Measurements from ENCODE around the gene LRRC75A. TPM values are rescaled to one million over a fixed set of nuclear protein-coding genes. Genes with fewer than 3 reads are reported as not detected.

LRRC75A gene
- total and polyA plus RNA-seq, 2 of the 13 experiments (the other 11 are each of a cell fraction or from before 2014, with no cell fraction given) = 0.03 TPM; not detected in 1

GRCh38 chr17:16418685-16419068 is 73.3 kb downstream of the LRRC75A start (continued):
- TF ChIP-seq, protein P1, sequence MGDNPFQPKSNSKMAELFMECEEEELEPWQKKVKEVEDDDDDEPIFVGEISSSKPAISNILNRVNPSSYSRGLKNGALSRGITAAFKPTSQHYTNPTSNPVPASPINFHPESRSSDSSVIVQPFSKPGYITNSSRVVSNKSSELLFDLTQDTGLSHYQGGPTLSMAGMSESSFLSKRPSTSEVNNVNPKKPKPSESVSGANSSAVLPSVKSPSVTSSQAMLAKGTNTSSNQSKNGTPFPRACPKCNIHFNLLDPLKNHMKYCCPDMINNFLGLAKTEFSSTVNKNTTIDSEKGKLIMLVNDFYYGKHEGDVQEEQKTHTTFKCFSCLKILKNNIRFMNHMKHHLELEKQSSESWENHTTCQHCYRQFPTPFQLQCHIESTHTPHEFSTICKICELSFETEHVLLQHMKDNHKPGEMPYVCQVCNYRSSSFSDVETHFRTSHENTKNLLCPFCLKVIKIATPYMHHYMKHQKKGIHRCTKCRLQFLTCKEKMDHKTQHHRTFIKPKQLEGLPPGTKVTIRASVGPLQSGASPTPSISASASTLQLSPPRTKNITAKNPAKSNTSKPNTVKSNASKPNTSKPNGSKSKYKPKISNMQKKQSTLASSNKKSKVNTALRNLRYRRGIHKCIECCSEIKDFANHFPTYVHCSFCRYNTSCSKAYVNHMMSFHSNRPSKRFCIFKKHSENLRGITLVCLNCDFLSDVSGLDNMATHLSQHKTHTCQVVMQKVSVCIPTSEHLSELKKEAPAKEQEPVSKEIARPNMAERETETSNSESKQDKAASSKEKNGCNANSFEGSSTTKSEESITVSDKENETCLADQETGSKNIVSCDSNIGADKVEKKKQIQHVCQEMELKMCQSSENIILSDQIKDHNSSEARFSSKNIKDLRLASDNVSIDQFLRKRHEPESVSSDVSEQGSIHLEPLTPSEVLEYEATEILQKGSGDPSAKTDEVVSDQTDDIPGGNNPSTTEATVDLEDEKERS (CRISPR knock-in tag; IDR thresholded peaks at IDR 0.05) = no peak
- TF ChIP-seq PBX3 (CRISPR knock-in tag; IDR thresholded peaks at IDR 0.05; ENCODE audit: borderline replicate concordance) (no peak), ZNF687 (CRISPR knock-in tag; IDR thresholded peaks at IDR 0.05) (peak; percentile 14; the same call in 1 of the 2 replicates), SP2 (CRISPR knock-in tag; IDR thresholded peaks at IDR 0.05) (no peak)
- TF ChIP-seq, protein P2, sequence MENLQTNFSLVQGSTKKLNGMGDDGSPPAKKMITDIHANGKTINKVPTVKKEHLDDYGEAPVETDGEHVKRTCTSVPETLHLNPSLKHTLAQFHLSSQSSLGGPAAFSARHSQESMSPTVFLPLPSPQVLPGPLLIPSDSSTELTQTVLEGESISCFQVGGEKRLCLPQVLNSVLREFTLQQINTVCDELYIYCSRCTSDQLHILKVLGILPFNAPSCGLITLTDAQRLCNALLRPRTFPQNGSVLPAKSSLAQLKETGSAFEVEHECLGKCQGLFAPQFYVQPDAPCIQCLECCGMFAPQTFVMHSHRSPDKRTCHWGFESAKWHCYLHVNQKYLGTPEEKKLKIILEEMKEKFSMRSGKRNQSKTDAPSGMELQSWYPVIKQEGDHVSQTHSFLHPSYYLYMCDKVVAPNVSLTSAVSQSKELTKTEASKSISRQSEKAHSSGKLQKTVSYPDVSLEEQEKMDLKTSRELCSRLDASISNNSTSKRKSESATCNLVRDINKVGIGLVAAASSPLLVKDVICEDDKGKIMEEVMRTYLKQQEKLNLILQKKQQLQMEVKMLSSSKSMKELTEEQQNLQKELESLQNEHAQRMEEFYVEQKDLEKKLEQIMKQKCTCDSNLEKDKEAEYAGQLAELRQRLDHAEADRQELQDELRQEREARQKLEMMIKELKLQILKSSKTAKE (CRISPR knock-in tag; IDR thresholded peaks at IDR 0.05; ENCODE audit: borderline replicate concordance) = 0 out of 2 replicates have a peak, but pooled peaks have one; percentile 34
